GM18868 (cell line): Measurements from ENCODE around the gene IL15RA.
"Not testable (repeated sequence)": the region's sequence is repeated elsewhere in the genome, so short reads cannot be mapped to it uniquely, and the experiment has no call there.

Source experiments
- ATAC-seq: cut with Tn5 transposase; IDR thresholded peaks from one replicate; pipeline ENCODE4 v1.9.1; 2021; ENCODE audit warnings: mild to moderate bottlenecking, moderate library complexity; ENCODE audit not compliant: unreplicated experiment

IL15RA gene

GRCh38 chr10:5952731-5953385, 24.5 kb downstream of the IL15RA start:
- ATAC-seq = no peak

GRCh38 chr10:5951721-5952407, 25.5 kb downstream of the IL15RA start:
- no peak for ATAC-seq

GRCh38 chr10:5951167-5951711, 26.1 kb downstream of the IL15RA start:
- ATAC-seq = no peak

- no peak for ATAC-seq
These were observed 28.2 kb downstream of the IL15RA start for GRCh38 chr10:5949009-5949759.

- ATAC-seq = no peak
These were observed 29.1 kb downstream of the IL15RA start for GRCh38 chr10:5948208-5948585.

- no peak for ATAC-seq
These were observed 29.7 kb downstream of the IL15RA start for GRCh38 chr10:5947471-5948207.

GRCh38 chr10:5946786-5947185, 30.6 kb downstream of the IL15RA start:
- no peak for ATAC-seq

- not testable (repeated sequence) for ATAC-seq
These were observed 30.9 kb downstream of the IL15RA start for GRCh38 chr10:5946419-5946775.

GRCh38 chr10:5945561-5946418, 31.6 kb downstream of the IL15RA start:
- ATAC-seq = no peak

GRCh38 chr10:5945190-5945509, 32.2 kb downstream of the IL15RA start:
- ATAC-seq = no peak

GRCh38 chr10:5944389-5945189, 32.8 kb downstream of the IL15RA start:
- no peak for ATAC-seq

GRCh38 chr10:5943536-5943935, 33.8 kb downstream of the IL15RA start:
- ATAC-seq = no peak

- no peak for ATAC-seq
These were observed 34.9 kb downstream of the IL15RA start for GRCh38 chr10:5942474-5942873.

GRCh38 chr10:5942001-5942400, 35.3 kb downstream of the IL15RA start:
- no peak for ATAC-seq

GRCh38 chr10:5941579-5941978, 35.8 kb downstream of the IL15RA start:
- no peak for ATAC-seq

GRCh38 chr10:5940807-5941218, 36.5 kb downstream of the IL15RA start:
- ATAC-seq = no peak

- ATAC-seq = no peak
These were observed 39.1 kb downstream of the IL15RA start for GRCh38 chr10:5938291-5938690.

GRCh38 chr10:5937016-5937415, 40.3 kb downstream of the IL15RA start:
- no peak for ATAC-seq

GRCh38 chr10:5935628-5936027, 41.7 kb downstream of the IL15RA start:
- ATAC-seq = no peak
